ENCODE measurements around the gene HOXC11.

GRCh38 chr12:54010972-54011664 lies 38.2 kb downstream of the HOXC11 start:
- TF ChIP-seq POLR2AphosphoS5 (IDR thresholded peaks at IDR 0.05; ENCODE audit: low read depth, low read length) (no peak), TAF1 (IDR thresholded peaks at IDR 0.05; ENCODE audit: low read depth, low read length) (no peak), POLR2A (IDR thresholded peaks at IDR 0.05; ENCODE audit: low read depth, low read length) (no peak), SPI1 (IDR thresholded peaks at IDR 0.05; ENCODE audit: low read depth, low read length) (no peak), PAX5 (IDR thresholded peaks at IDR 0.05; ENCODE audit: insufficient read depth, low read length, severe bottlenecking) (no peak)
